ENCODE measurements around the gene CCDC3.
A peak's percentile ranks its signal among the peaks of the same experiment; 100 is the strongest.

The CCDC3 gene

GRCh38 chr10:13001041-13001886 is at the start of gene CCDC3:
TSS of gene CCDC3 (minus strand) at chr10:13001713. CDS start at chr10:13001570, 143 bp downstream.
- no peak for TF ChIP-seq CTCF (IDR thresholded peaks at IDR 0.05; ENCODE audit: borderline replicate concordance, control extremely low read depth, extremely low read depth, insufficient read depth, missing control alignments)
- DNase-seq (ENCODE audit: low spot score), result peak; percentile 48
- in situ Hi-C loops (cut with MboI; ENCODE audit: low sequenced_read_pairs, unreplicated experiment), result no loop called here

GRCh38 chr10:13051126-13051694 is 49.7 kb upstream of the CCDC3 start:
- TF ChIP-seq CTCF (IDR thresholded peaks at IDR 0.05; ENCODE audit: borderline replicate concordance, control extremely low read depth, extremely low read depth, insufficient read depth, missing control alignments), result no peak
- in situ Hi-C loops (cut with MboI; ENCODE audit: low sequenced_read_pairs, unreplicated experiment), result no loop called here
- no peak for DNase-seq (ENCODE audit: low spot score)

GRCh38 chr10:13049774-13050420 is 48.4 kb upstream of the CCDC3 start:
- no peak for DNase-seq (ENCODE audit: low spot score)
- in situ Hi-C loops (cut with MboI; ENCODE audit: low sequenced_read_pairs, unreplicated experiment), result no loop called here
- TF ChIP-seq CTCF (IDR thresholded peaks at IDR 0.05; ENCODE audit: borderline replicate concordance, control extremely low read depth, extremely low read depth, insufficient read depth, missing control alignments), result no peak

GRCh38 chr10:13048762-13049161 is 47.2 kb upstream of the CCDC3 start:
- no peak for TF ChIP-seq CTCF (IDR thresholded peaks at IDR 0.05; ENCODE audit: borderline replicate concordance, control extremely low read depth, extremely low read depth, insufficient read depth, missing control alignments)
- no peak for DNase-seq (ENCODE audit: low spot score)
- in situ Hi-C loops (cut with MboI; ENCODE audit: low sequenced_read_pairs, unreplicated experiment), result no loop called here

GRCh38 chr10:13047529-13048206 is 46.2 kb upstream of the CCDC3 start:
- TF ChIP-seq CTCF (IDR thresholded peaks at IDR 0.05; ENCODE audit: borderline replicate concordance, control extremely low read depth, extremely low read depth, insufficient read depth, missing control alignments), result no peak
- in situ Hi-C loops (cut with MboI; ENCODE audit: low sequenced_read_pairs, unreplicated experiment), result no loop called here
- no peak for DNase-seq (ENCODE audit: low spot score)

- in situ Hi-C loops (cut with MboI; ENCODE audit: low sequenced_read_pairs, unreplicated experiment), result no loop called here
- no peak for TF ChIP-seq CTCF (IDR thresholded peaks at IDR 0.05; ENCODE audit: borderline replicate concordance, control extremely low read depth, extremely low read depth, insufficient read depth, missing control alignments)
Observed at GRCh38 chr10:13046851-13047528, 45.5 kb upstream of the CCDC3 start.

More at GRCh38 chr10:13046851-13047528, 45.5 kb upstream of the CCDC3 start:
- DNase-seq (ENCODE audit: low spot score), result no peak

Data from GM13976 (cell line).